Measurements from ENCODE around the gene ZNF621. TPM values are rescaled to one million over a fixed set of nuclear protein-coding genes. Genes with fewer than 3 reads are reported as not detected.

ZNF621 gene
- total and polyA plus RNA-seq, 9 of the 15 experiments (the other 6 are each of a cell fraction or from before 2014, with no cell fraction given), result 4.7 to 28.9 (median 20.6) TPM

DNA sequence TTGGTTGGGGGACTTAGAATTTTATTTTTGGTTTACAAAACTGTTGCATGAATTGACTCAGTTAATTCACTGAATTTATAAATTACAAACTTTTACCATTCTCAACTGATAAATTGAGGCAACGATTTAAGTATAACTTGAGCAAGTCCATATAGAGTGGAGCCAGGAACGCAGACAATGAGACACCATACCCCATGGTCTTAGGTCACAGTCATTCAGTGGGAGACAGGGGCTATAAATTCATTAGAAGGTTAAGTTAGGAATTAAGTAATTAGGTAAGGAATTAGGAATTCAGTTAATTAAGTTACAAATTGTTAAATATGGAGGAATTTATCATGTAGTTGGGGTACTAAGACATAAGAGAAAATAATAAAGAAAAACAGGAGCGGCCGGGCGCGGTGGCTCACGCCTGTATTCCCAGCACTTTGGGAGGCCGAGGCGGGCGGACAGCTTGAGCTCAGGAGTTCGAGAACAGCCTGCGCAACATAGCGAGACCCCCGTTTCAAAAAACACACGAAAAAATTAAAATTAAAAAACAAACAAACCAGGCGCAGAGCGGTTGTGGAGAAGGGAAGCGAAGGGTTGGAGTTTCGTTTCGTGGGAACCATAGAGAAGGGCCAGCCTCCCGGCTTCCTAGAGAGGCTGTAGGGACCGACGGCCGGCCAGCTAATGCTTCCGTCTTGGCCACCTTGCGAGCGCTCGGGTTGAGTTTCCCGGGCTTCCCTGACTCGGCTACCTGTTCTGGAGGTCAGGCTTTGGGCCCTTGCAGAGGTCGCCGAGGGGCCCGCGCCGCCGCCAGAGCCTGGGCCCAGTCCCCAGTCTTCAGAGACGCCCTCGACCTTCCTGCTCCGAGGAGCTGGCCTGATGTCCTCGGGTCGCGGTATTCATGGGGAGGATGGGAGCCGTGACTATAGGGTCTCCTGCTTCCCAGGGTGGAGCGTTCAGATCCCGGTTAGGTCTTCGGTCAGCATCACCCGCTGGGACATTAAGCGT lies 48.0 kb upstream of the ZNF621 start, which contains the start of gene ZNF619 (continued):
- TF ChIP-seq, protein P1, sequence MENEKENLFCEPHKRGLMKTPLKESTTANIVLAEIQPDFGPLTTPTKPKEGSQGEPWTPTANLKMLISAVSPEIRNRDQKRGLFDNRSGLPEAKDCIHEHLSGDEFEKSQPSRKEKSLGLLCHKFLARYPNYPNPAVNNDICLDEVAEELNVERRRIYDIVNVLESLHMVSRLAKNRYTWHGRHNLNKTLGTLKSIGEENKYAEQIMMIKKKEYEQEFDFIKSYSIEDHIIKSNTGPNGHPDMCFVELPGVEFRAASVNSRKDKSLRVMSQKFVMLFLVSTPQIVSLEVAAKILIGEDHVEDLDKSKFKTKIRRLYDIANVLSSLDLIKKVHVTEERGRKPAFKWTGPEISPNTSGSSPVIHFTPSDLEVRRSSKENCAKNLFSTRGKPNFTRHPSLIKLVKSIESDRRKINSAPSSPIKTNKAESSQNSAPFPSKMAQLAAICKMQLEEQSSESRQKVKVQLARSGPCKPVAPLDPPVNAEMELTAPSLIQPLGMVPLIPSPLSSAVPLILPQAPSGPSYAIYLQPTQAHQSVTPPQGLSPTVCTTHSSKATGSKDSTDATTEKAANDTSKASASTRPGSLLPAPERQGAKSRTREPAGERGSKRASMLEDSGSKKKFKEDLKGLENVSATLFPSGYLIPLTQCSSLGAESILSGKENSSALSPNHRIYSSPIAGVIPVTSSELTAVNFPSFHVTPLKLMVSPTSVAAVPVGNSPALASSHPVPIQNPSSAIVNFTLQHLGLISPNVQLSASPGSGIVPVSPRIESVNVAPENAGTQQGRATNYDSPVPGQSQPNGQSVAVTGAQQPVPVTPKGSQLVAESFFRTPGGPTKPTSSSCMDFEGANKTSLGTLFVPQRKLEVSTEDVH (IDR thresholded peaks at IDR 0.05; ENCODE audit: low read depth, partially characterized antibody), result peak; percentile 67
- TF ChIP-seq FOSL1 (tag; conservative IDR thresholded peaks at IDR 0.05), result 0 out of 2 replicates have a peak, but pooled peaks have one; percentile 27
- TF ChIP-seq, protein P2, sequence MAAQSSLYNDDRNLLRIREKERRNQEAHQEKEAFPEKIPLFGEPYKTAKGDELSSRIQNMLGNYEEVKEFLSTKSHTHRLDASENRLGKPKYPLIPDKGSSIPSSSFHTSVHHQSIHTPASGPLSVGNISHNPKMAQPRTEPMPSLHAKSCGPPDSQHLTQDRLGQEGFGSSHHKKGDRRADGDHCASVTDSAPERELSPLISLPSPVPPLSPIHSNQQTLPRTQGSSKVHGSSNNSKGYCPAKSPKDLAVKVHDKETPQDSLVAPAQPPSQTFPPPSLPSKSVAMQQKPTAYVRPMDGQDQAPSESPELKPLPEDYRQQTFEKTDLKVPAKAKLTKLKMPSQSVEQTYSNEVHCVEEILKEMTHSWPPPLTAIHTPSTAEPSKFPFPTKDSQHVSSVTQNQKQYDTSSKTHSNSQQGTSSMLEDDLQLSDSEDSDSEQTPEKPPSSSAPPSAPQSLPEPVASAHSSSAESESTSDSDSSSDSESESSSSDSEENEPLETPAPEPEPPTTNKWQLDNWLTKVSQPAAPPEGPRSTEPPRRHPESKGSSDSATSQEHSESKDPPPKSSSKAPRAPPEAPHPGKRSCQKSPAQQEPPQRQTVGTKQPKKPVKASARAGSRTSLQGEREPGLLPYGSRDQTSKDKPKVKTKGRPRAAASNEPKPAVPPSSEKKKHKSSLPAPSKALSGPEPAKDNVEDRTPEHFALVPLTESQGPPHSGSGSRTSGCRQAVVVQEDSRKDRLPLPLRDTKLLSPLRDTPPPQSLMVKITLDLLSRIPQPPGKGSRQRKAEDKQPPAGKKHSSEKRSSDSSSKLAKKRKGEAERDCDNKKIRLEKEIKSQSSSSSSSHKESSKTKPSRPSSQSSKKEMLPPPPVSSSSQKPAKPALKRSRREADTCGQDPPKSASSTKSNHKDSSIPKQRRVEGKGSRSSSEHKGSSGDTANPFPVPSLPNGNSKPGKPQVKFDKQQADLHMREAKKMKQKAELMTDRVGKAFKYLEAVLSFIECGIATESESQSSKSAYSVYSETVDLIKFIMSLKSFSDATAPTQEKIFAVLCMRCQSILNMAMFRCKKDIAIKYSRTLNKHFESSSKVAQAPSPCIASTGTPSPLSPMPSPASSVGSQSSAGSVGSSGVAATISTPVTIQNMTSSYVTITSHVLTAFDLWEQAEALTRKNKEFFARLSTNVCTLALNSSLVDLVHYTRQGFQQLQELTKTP (IDR thresholded peaks at IDR 0.05; ENCODE audit: low read depth in 1 of 2, partially characterized antibody in 2 of 2), result peak in 1 of 2 experiments; percentile 42
- TF ChIP-seq, protein P3, sequence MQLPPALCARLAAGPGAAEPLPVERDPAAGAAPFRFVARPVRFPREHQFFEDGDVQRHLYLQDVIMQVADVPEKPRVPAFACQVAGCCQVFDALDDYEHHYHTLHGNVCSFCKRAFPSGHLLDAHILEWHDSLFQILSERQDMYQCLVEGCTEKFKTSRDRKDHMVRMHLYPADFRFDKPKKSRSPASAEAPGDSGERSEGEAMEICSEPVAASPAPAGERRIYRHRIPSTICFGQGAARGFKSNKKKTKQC (CRISPR knock-in tag; IDR thresholded peaks at IDR 0.05), result peak; percentile 64; the same call in 1 of the 2 replicates
- TF ChIP-seq GTF2A2 (tag; IDR thresholded peaks at IDR 0.05), result peak; percentile 35; the same call in 1 of the 2 replicates
- TF ChIP-seq, protein P4, sequence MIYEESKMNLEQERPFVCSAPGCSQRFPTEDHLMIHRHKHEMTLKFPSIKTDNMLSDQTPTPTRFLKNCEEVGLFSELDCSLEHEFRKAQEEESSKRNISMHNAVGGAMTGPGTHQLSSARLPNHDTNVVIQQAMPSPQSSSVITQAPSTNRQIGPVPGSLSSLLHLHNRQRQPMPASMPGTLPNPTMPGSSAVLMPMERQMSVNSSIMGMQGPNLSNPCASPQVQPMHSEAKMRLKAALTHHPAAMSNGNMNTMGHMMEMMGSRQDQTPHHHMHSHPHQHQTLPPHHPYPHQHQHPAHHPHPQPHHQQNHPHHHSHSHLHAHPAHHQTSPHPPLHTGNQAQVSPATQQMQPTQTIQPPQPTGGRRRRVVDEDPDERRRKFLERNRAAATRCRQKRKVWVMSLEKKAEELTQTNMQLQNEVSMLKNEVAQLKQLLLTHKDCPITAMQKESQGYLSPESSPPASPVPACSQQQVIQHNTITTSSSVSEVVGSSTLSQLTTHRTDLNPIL (CRISPR knock-in tag; IDR thresholded peaks at IDR 0.05), result no peak
- 0 out of 4 replicates have a peak, but pooled peaks of 1 of the 2 experiments have one; percentile 56 for TF ChIP-seq KDM4B (IDR thresholded peaks at IDR 0.05; ENCODE audit: borderline replicate concordance in 2 of 2, low read depth in 1 of 2)
- TF ChIP-seq JUND (IDR thresholded peaks at IDR 0.05; ENCODE audit: borderline replicate concordance, low read depth, low read length), result 0 out of 2 replicates have a peak, but pooled peaks have one; percentile 28
- TF ChIP-seq JUND (tag; IDR thresholded peaks at IDR 0.05; ENCODE audit: borderline replicate concordance, low read depth, low read length), result no peak
- peak; percentile 61; the same call in 1 of the 2 replicates for TF ChIP-seq SP1 (CRISPR knock-in tag; IDR thresholded peaks at IDR 0.05)
- no peak for TF ChIP-seq HDAC8 (tag; IDR thresholded peaks at IDR 0.05)
- no peak for TF ChIP-seq SIRT6 (IDR thresholded peaks at IDR 0.05; ENCODE audit: low read depth, low read length)
